GM12878 (cell line): ENCODE results near the gene TMPRSS6. TPM values are rescaled to one million over a fixed set of nuclear protein-coding genes. Genes with fewer than 3 reads are reported as not detected.
A peak's percentile ranks its signal among the peaks of the same experiment; 100 is the strongest.

ENCODE experiments used
- ATF2 ChIP-seq: IDR thresholded peaks from 2 replicates; pipeline ENCODE4 v1.6.1; 2012; ENCODE audit warnings: low read length, inconsistent platforms
- ATF7 ChIP-seq: fragments of 450-650 bp; IDR thresholded peaks from 2 replicates; pipeline ENCODE4 v1.6.1; 2016; ENCODE audit warnings: low read depth, mild to moderate bottlenecking
- BACH1 ChIP-seq: fragments of 450-650 bp; IDR thresholded peaks from 2 replicates; pipeline ENCODE4 v1.6.1; 2017; ENCODE audit warnings: mild to moderate bottlenecking, borderline replicate concordance
- BCL11A ChIP-seq: IDR thresholded peaks from 2 replicates; pipeline ENCODE4 v1.6.1; 2011; ENCODE audit warnings: low read depth, low read length
- BMI1 ChIP-seq: fragments of 450-650 bp; IDR thresholded peaks from 2 replicates; pipeline ENCODE4 v1.6.1; 2016; ENCODE audit warnings: mild to moderate bottlenecking, moderate library complexity, borderline replicate concordance
- CEBPB ChIP-seq, 2 experiments: fragments of 150-350 bp in 1 of 2; IDR thresholded peaks; 2 replicates each; pipeline ENCODE4 v1.6.1; 2012 to 2014; ENCODE audit warnings: low read depth in 2 of 2, low read length in 2 of 2, borderline replicate concordance in 1 of 2, inconsistent platforms in 1 of 2
- CREM ChIP-seq: IDR thresholded peaks from 2 replicates; pipeline ENCODE4 v1.6.1; 2014; ENCODE audit warnings: antibody characterized with exemption, low read depth
- DPF2 ChIP-seq: fragments of 450-650 bp; IDR thresholded peaks from 2 replicates; pipeline ENCODE4 v1.6.1; 2017; ENCODE audit warnings: mild to moderate bottlenecking
- E2F8 ChIP-seq: fragments of 450-650 bp; IDR thresholded peaks from 2 replicates; pipeline ENCODE4 v1.6.1; 2018; ENCODE audit warnings: mild to moderate bottlenecking, low read depth, moderate library complexity; ENCODE audit not compliant: partially characterized antibody
- EP300 ChIP-seq, 2 experiments: fragments of 150-350 bp in 1 of 2; IDR thresholded peaks; 2 replicates each; pipeline ENCODE4 v1.6.1; 2011 to 2012; ENCODE audit warnings: low read depth in 2 of 2, low read length in 2 of 2, borderline replicate concordance in 1 of 2, improper control_type of control experiment in 1 of 2, inconsistent platforms in 1 of 2; ENCODE audit not compliant: control insufficient read depth in 1 of 2
- JUNB ChIP-seq: IDR thresholded peaks from 2 replicates; pipeline ENCODE4 v1.6.1; 2016; ENCODE audit warnings: antibody characterized with exemption, mild to moderate bottlenecking
- RFX5 ChIP-seq: IDR thresholded peaks from 2 replicates; pipeline ENCODE4 v1.6.1; 2011; ENCODE audit warnings: low read depth, low read length, improper control_type of control experiment
- USF2 ChIP-seq: IDR thresholded peaks from 2 replicates; pipeline ENCODE4 v1.6.1; 2011; ENCODE audit warnings: low read depth, low read length, improper control_type of control experiment, borderline replicate concordance
- ZBTB11 ChIP-seq: fragments of 450-650 bp; formaldehyde crosslinking; IDR thresholded peaks from 2 replicates; pipeline ENCODE4 v1.5.0; 2022; ENCODE audit warnings: mild to moderate bottlenecking, missing genetic modification characterization
- ZNF592 ChIP-seq: fragments of 450-650 bp; IDR thresholded peaks from 2 replicates; pipeline ENCODE4 v1.6.1; 2017; ENCODE audit warnings: mild to moderate bottlenecking, moderate library complexity
- ZSCAN29 ChIP-seq: fragments of 450-650 bp; IDR thresholded peaks from 2 replicates; pipeline ENCODE4 v1.6.1; 2017; ENCODE audit warnings: mild to moderate bottlenecking, moderate library complexity
- polyA plus RNA-seq, 11 experiments: library from polyadenylated mRNA; depleted of rRNA in 4 of 11; unstranded in 6 of 11; stranded (reverse) in 5 of 11; fragments of >200 nt; fragmentation: Nextera tagmentation in 4 of 11; fragmentation: Illumina TruSeq in 1 of 11; extraction: Ambion mirVana in 4 of 11; extraction: Trizol in 1 of 11; gene quantifications; 1 replicate in 1 of 11; 2 replicates in 10 of 11; pipeline versions ENCODE4 v1.2.1 to v1.2.3, GENCODE V29; 2011 to 2016; ENCODE audit warnings: inconsistent platforms in 2 of 11, missing spikeins in 2 of 11, low read depth in 1 of 11
- total RNA-seq, 4 experiments: library from RNA; depleted of rRNA in 3 of 4; stranded (reverse); fragments of >200 nt in 3 of 4; fragmentation: Illumina TruSeq in 1 of 4; extraction: Trizol in 1 of 4; gene quantifications; 2 replicates each; pipeline versions ENCODE4 v1.2.1 to v1.2.3, GENCODE V29; 2013 to 2021

Gene TMPRSS6
- total and polyA plus RNA-seq, 10 of the 15 experiments (the other 5 are each of a cell fraction or from before 2014, with no cell fraction given) = 0.06 to 0.69 (median 0.19) TPM; not detected in 6

GRCh38 chr22:37060801-37061610, 48.5 kb downstream of the TMPRSS6 start (continued):
- TF ChIP-seq E2F8 (no peak), ZBTB11 (CRISPR knock-in tag) (no peak), DPF2 (peak; percentile 75), CREM (no peak), USF2 (no peak), RFX5 (no peak), ATF2 (no peak), EP300 (IDR thresholded peaks at IDR 0.05; ENCODE audit: borderline replicate concordance in 1 of 2, control insufficient read depth in 1 of 2, low read depth in 2 of 2, low read length in 2 of 2) (no peak; a peak in 1 of 4 replicates), JUNB (peak; percentile 76), ZSCAN29 (no peak), CEBPB (IDR thresholded peaks at IDR 0.05; ENCODE audit: borderline replicate concordance in 1 of 2, low read depth in 2 of 2, low read length in 2 of 2) (no peak), ZNF592 (no peak), BCL11A (no peak; the same call in 1 of the 2 replicates), BACH1 (no peak), BMI1 (no peak), ATF7 (0 out of 2 replicates have a peak, but pooled peaks have one; percentile 14)
